GM21526 (cell line): ENCODE results near the gene EOMES.
"Not testable (repeated sequence)": the region's sequence is repeated elsewhere in the genome, so short reads cannot be mapped to it uniquely, and the experiment has no call there.

ENCODE experiments used
- ATAC-seq: cut with Tn5 transposase; IDR thresholded peaks from one replicate; pipeline ENCODE4 v1.9.1; 2021; ENCODE audit warnings: moderate library complexity; ENCODE audit not compliant: unreplicated experiment, low FRiP score

EOMES gene

GRCh38 chr3:27721717-27722564, at the start of gene EOMES:
Gene EOMES (minus strand): TSS chr3:27722323. CDS start chr3:27722294, 29 bp downstream.
- peak; percentile 75 for ATAC-seq

- not testable (repeated sequence) for ATAC-seq
These were observed 48.3 kb upstream of the EOMES start for GRCh38 chr3:27770384-27770783.

- no peak for ATAC-seq
These were observed 44.9 kb upstream of the EOMES start for GRCh38 chr3:27767000-27767399.

GRCh38 chr3:27758083-27758482, 36.0 kb upstream of the EOMES start:
- no peak for ATAC-seq

- no peak for ATAC-seq
These were observed 34.8 kb upstream of the EOMES start for GRCh38 chr3:27756877-27757276.

- ATAC-seq: no peak
These were observed 30.8 kb upstream of the EOMES start for GRCh38 chr3:27752926-27753325.

- ATAC-seq: no peak
These were observed 27.5 kb upstream of the EOMES start for GRCh38 chr3:27749643-27750042.

- ATAC-seq: no peak
These were observed 24.7 kb upstream of the EOMES start for GRCh38 chr3:27746838-27747237.

GRCh38 chr3:27740854-27741253, 18.7 kb upstream of the EOMES start:
- no peak for ATAC-seq

- no peak for ATAC-seq
These were observed 15.0 kb upstream of the EOMES start for GRCh38 chr3:27737091-27737490.

GRCh38 chr3:27730774-27731659, 8.9 kb upstream of the EOMES start:
- ATAC-seq: no peak

GRCh38 chr3:27729748-27730611, 7.9 kb upstream of the EOMES start:
- ATAC-seq: no peak

GRCh38 chr3:27729325-27729724, 7.2 kb upstream of the EOMES start:
- no peak for ATAC-seq

GRCh38 chr3:27728195-27729087, 6.3 kb upstream of the EOMES start:
- ATAC-seq: no peak

- ATAC-seq: no peak
These were observed 4.1 kb upstream of the EOMES start for GRCh38 chr3:27726240-27726639.

GRCh38 chr3:27724459-27725197, 2.5 kb upstream of the EOMES start:
- no peak for ATAC-seq

- no peak for ATAC-seq
These were observed 1.8 kb upstream of the EOMES start for GRCh38 chr3:27723815-27724458.

GRCh38 chr3:27723456-27723814, 1.3 kb upstream of the EOMES start:
- ATAC-seq: no peak
